ENCODE data around the gene CPNE6.

- TF ChIP-seq CTCF (IDR thresholded peaks at IDR 0.05 in 2 of 3, conservative IDR thresholded peaks at IDR 0.05 in 1 of 3; ENCODE audit: borderline replicate concordance in 1 of 3, insufficient read depth in 1 of 3, low read depth in 2 of 3, low read length in 2 of 3) = no peak
- no peak for TF ChIP-seq ELF1 (IDR thresholded peaks at IDR 0.05; ENCODE audit: borderline replicate concordance, low read depth)
- TF ChIP-seq POLR2A (IDR thresholded peaks at IDR 0.05; ENCODE audit: borderline replicate concordance, extremely low read depth, insufficient read depth, insufficient read length) = no peak
- TF ChIP-seq MAX (IDR thresholded peaks at IDR 0.05) = no peak
- no peak for TF ChIP-seq ZFX (IDR thresholded peaks at IDR 0.05)
- TF ChIP-seq SIN3A (IDR thresholded peaks at IDR 0.05; ENCODE audit: low read depth) = no peak
These were observed 14.6 kb upstream of the CPNE6 start for GRCh38 chr14:24056800-24057184.

Data from HCT116 (cell line).